ENCODE measurements around the gene PDE11A.

PDE11A gene

DNA sequence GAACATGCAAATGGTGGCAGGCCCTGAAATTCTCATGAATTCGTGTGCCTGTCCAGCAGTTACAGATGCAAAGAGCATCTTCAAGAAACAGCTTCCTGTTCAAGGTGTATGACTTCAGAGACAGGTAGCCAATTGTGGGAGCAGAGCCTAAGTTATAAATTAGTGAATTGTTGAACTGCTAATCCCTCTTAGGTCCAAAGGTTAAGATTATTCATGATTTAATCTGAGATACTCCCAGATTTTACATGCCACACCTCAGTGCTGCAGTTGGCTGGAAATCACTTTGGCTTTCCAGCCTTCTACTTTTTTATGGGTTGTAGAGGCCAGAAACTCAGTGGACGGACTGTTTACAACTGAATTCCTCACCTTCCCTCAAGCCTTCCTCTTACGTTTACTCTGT is 432.2 kb downstream of the PDE11A start:
- H2AFZ ChIP-seq (ENCODE audit: low read depth, low read length): no peak overlapping the region

DNA sequence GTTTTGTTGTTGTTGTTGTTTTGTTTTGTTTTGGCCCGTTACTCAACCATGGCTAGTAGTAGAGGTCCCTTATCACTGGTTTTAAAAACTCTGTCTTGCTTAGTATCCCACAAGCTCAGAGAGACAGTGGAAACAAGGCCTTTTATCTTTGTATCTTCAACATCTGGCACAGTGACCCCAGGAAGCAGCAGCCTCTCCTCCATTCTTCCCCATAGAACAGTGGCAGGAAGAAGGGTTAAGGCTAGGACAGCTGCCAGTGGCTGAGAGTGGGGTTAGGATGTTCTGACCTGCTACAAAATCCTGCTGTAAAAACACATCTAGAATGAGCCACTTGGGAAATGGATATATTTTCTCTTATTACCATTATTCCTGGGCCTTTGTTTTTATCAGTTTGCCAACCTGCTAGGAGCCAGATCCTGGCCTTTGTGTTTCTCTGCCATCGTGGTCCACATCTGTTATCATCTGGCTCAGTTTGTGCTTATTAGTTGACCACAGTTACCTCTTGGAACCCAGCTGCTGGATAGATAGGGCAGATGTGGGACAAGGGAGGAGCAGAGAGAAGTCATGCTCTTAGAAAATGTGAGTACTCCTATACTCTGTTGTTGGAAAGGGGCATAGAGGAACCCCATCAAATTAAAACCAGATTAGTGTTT is 433.2 kb downstream of the PDE11A start:
- Histone ChIP-seq H3K79me2 (ENCODE audit: low read length) (no peaks in the 10 kb centered on the region), H3K27ac (ENCODE audit: low read length) (no peak overlapping the region), H3K27me3 (ENCODE audit: low read depth, low read length) (no peaks in the 10 kb centered on the region), H3K4me3 (ENCODE audit: low read length) (no peak overlapping the region), H4K20me1 (ENCODE audit: insufficient read depth, low read length) (no peaks in the 10 kb centered on the region), H3K4me1 (ENCODE audit: low read length) (peaks cover 4% of the 10 kb centered on the region), H3K9ac (ENCODE audit: low read length) (no peak overlapping the region), H3K4me2 (ENCODE audit: low read length) (no peak overlapping the region), H3K36me3 (replicated peaks; ENCODE audit: low read depth, low read length) (no peaks in the 10 kb centered on the region), H3K9me3 (ENCODE audit: insufficient read depth, low read length) (no peaks in the 10 kb centered on the region), H2AFZ (ENCODE audit: low read depth, low read length) (no peak overlapping the region; the same call in 1 of the 2 replicates)
- TF ChIP-seq CTCF (IDR thresholded peaks at IDR 0.05; ENCODE audit: low read depth, low read length): no peak
- TF ChIP-seq EZH2phosphoT487 (IDR thresholded peaks at IDR 0.05; ENCODE audit: low read depth): no peak

More for the DNA sequence above, 432.2 kb downstream of the PDE11A start:
- Histone ChIP-seq H3K27me3 (ENCODE audit: low read depth, low read length) (no peaks in the 10 kb centered on the region), H4K20me1 (ENCODE audit: insufficient read depth, low read length) (no peaks in the 10 kb centered on the region), H3K27ac (ENCODE audit: low read length) (no peak overlapping the region), H3K9ac (ENCODE audit: low read length) (no peak overlapping the region), H3K79me2 (ENCODE audit: low read length) (no peaks in the 10 kb centered on the region), H3K4me3 (ENCODE audit: low read length) (no peak overlapping the region), H3K4me1 (ENCODE audit: low read length) (no peaks in the 10 kb centered on the region), H3K9me3 (ENCODE audit: insufficient read depth, low read length) (no peaks in the 10 kb centered on the region), H3K4me2 (ENCODE audit: low read length) (no peak overlapping the region), H3K36me3 (replicated peaks; ENCODE audit: low read depth, low read length) (no peaks in the 10 kb centered on the region)
- no peak for TF ChIP-seq CTCF (IDR thresholded peaks at IDR 0.05; ENCODE audit: low read depth, low read length)

- no peak overlapping the region for H3K4me2 ChIP-seq (ENCODE audit: low read length)
- H3K79me2 ChIP-seq (ENCODE audit: low read length): no peaks in the 10 kb centered on the region
- H3K4me1 ChIP-seq (ENCODE audit: low read length): peaks cover 4% of the 10 kb centered on the region
- no peak overlapping the region for H3K27ac ChIP-seq (ENCODE audit: low read length)
- H4K20me1 ChIP-seq (ENCODE audit: insufficient read depth, low read length): no peaks in the 10 kb centered on the region
- no peak overlapping the region for H2AFZ ChIP-seq (ENCODE audit: low read depth, low read length)
- no peak overlapping the region for H3K9ac ChIP-seq (ENCODE audit: low read length)
- no peaks in the 10 kb centered on the region for H3K9me3 ChIP-seq (ENCODE audit: insufficient read depth, low read length)
- no peaks in the 10 kb centered on the region for H3K36me3 ChIP-seq (replicated peaks; ENCODE audit: low read depth, low read length)
- H3K27me3 ChIP-seq (ENCODE audit: low read depth, low read length): no peaks in the 10 kb centered on the region
- TF ChIP-seq EZH2phosphoT487 (IDR thresholded peaks at IDR 0.05; ENCODE audit: low read depth) (no peak), CTCF (IDR thresholded peaks at IDR 0.05; ENCODE audit: low read depth, low read length) (no peak)
- no peak overlapping the region for H3K4me3 ChIP-seq (ENCODE audit: low read length)
These were observed 434.1 kb downstream of the PDE11A start for GRCh38 chr2:177638507-177638906.

GRCh38 chr2:177636672-177637071 is 435.9 kb downstream of the PDE11A start:
- H3K9ac ChIP-seq (ENCODE audit: low read length): no peak overlapping the region
- H3K79me2 ChIP-seq (ENCODE audit: low read length): no peaks in the 10 kb centered on the region
- no peak overlapping the region for H3K27ac ChIP-seq (ENCODE audit: low read length)
- no peak for TF ChIP-seq EZH2phosphoT487 (IDR thresholded peaks at IDR 0.05; ENCODE audit: low read depth)
- peak; percentile 35; the same call in 1 of the 2 replicates for TF ChIP-seq CTCF (IDR thresholded peaks at IDR 0.05; ENCODE audit: low read depth, low read length)
- no peaks in the 10 kb centered on the region for H3K9me3 ChIP-seq (ENCODE audit: insufficient read depth, low read length)
- no peak overlapping the region for H3K4me3 ChIP-seq (ENCODE audit: low read length)
- H3K4me2 ChIP-seq (ENCODE audit: low read length): no peak overlapping the region
- H3K27me3 ChIP-seq (ENCODE audit: low read depth, low read length): no peaks in the 10 kb centered on the region
- H3K36me3 ChIP-seq (replicated peaks; ENCODE audit: low read depth, low read length): no peaks in the 10 kb centered on the region
- no peak overlapping the region for H2AFZ ChIP-seq (ENCODE audit: low read depth, low read length)
- H4K20me1 ChIP-seq (ENCODE audit: insufficient read depth, low read length): no peaks in the 10 kb centered on the region
- H3K4me1 ChIP-seq (ENCODE audit: low read length): peaks cover 4% of the 10 kb centered on the region
